GM21360 (cell line): ENCODE data around the gene ESPNL.

ENCODE experiments used
- ATAC-seq: cut with Tn5 transposase; IDR thresholded peaks from one replicate; pipeline ENCODE4 v1.9.1; 2021; ENCODE audit warnings: mild to moderate bottlenecking, moderate library complexity; ENCODE audit not compliant: unreplicated experiment

Gene ESPNL

DNA sequence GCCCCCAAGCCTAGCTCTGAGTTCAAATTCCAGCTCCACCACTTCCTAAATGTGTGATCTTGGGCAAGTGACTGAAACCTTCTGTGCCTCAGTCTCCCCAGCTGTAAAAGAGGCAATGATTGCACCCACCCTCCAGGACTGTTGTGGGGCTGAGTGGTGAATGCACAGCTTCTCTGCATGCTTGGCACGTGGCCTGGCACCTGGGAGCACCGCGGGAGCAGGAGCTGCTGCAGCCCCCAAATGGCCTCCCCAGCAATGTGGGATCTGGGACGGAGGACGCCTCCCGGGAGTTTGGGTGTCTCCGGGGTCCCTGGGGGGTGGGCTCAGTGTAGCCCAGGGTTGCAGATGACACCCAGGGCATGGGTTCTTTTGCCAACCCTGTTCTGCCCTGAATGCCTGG lies 39.9 kb downstream of the ESPNL start:
- ATAC-seq, result no peak

DNA sequence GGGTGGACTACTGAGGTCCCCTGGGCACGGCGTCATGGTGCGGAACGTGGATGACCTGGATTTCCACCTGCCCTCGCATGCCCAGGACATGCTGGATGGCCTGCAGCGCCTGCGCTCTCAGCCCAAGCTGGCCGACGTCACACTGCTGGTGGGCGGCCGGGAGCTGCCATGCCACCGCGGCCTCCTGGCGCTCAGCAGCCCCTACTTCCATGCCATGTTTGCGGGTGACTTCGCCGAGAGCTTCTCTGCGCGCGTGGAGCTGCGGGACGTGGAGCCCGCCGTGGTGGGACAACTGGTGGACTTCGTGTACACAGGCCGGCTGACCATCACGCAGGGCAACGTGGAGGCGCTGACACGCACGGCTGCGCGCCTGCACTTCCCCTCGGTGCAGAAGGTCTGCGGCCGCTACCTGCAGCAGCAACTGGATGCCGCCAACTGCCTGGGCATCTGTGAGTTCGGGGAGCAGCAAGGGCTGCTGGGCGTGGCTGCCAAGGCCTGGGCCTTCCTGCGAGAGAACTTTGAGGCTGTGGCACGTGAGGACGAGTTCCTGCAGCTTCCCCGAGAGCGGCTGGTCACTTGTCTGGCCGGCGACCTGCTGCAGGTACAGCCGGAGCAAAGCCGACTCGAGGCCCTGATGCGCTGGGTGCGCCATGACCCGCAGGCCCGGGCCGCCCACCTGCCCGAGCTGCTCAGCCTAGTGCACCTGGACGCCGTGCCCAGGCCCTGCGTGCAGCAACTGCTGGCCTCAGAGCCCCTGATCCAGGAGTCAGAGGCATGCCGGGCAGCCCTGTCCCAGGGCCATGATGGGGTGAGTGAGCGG lies 40.8 kb downstream of the ESPNL start:
- no peak for ATAC-seq

GRCh38 chr2:238141541-238142318 lies 41.6 kb downstream of the ESPNL start:
- ATAC-seq, result no peak

- no peak for ATAC-seq
These were observed 42.5 kb downstream of the ESPNL start for GRCh38 chr2:238142382-238143205.

DNA sequence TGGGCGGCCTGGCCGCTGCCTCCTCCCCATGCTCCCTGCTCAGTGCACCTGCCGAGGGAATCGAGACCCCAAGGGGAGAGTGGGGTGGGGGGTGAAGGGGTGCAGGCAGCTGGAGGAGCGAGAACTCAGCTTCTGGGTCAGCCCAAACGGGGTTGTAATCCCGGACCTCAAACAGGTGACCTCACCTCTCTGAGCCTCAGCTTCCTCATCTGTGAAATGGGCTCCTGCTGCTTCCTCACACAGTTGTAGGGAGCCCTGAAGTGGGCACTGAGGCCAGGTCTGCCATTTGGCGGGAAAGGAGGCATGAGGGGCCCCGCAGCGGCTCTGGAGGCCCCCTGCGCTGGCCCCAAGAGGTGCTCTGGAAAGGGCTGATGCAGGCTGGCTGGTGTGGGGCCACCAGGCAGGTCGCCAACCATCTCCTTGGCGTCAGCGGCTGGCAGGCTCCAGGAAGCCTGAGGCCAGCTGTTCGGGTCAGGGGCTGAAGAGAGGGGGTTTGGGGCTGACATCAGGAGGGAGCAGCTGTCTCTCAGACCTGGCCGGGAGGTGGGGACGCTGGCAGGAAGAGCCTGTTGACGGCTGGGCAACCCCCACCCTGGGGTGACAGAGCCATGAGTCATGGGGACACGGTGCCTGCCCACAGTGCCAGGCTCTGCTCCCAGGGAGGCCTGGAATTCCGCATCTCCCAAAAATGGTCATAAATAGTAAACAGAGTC lies 43.3 kb downstream of the ESPNL start:
- no peak for ATAC-seq

DNA sequence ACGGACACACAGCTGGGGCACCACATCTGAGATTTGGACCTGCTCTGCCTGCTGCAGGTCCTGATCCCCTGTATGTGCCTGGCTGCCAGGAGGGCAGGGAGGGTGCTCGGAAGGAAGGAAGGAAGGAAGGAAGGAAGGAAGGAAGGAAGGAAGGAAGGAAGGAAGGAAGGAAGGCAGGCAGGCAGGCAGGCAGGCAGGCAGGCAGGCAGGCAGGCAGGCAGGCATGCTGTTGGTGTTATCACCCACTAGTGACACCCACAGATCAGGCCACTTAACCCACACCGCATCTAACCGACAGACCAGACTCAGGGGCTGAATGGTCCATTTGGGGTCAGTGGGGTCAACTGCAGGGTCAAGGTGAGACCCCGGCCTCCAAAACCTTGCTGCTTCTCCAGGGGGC lies 44.1 kb downstream of the ESPNL start:
- no peak for ATAC-seq

- no peak for ATAC-seq
These were observed 44.9 kb downstream of the ESPNL start for GRCh38 chr2:238145046-238145445.

DNA sequence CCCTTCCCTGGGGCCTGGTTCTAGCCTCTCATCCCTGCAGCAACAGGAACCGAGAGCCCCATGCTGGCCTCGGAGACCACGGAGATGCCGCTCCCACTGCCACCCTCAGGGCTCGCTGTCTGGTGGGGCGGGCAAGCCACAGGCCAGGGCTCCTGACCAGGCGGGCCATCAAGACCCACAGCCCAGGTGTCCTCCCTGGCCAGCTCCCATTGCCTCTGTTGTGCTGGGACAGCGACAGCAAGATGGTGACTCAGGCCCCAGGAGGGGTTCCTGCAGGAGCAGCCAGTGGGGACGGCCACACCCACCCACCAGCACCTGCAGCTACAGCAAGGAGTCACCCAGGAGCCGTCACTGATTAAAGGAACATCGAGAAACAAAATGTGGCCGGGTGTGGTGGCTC lies 45.7 kb downstream of the ESPNL start:
- no peak for ATAC-seq

- no peak for ATAC-seq
These were observed 46.9 kb downstream of the ESPNL start for GRCh38 chr2:238146884-238147544.

GRCh38 chr2:238148981-238149380 lies 48.8 kb downstream of the ESPNL start:
- ATAC-seq, result no peak

GRCh38 chr2:238149841-238150572 lies 49.9 kb downstream of the ESPNL start:
- no peak for ATAC-seq

DNA sequence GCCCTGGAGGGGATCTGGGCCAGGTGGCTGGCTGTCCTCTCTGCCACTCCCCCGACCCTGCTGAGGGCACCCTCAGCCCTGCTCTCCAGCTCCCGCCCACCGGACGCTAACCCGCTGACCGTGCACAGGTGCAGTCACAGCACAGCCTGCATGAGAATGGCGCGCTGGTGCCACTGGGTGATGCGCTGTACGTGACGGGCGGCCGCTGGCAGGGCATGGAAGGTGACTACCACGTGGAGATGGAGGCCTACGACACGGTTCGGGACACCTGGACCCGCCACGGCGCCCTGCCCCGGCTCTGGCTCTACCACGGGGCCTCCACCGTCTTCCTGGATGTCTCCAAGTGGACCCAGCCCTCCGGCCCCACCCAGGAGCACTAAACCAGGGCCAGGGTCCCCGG lies 50.5 kb downstream of the ESPNL start:
- no peak for ATAC-seq

- ATAC-seq, result no peak
These were observed 51.1 kb downstream of the ESPNL start for GRCh38 chr2:238151205-238151604.

- ATAC-seq, result no peak
These were observed 51.6 kb downstream of the ESPNL start for GRCh38 chr2:238151628-238152235.

- ATAC-seq, result no peak
These were observed 52.9 kb downstream of the ESPNL start for GRCh38 chr2:238152771-238153688.

DNA sequence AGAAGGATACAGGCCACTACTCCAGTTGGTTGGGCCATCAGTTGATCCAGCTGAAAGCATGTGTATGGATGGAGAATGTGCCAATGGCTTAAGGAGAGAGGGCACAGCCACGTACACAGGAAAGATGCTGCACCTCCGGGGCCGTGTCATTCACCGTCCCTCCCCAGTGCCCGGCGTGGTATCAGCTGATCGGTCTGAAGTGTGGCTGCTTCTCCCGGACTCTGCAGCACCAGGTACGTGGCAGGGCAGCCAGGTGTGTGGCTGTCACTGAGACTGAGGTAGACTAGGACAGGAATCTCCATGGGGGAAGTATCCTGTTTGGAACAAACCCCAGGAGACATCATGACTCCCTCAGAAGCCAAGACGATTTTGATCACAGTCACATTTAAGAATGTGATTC lies 54.4 kb downstream of the ESPNL start:
- ATAC-seq, result no peak

DNA sequence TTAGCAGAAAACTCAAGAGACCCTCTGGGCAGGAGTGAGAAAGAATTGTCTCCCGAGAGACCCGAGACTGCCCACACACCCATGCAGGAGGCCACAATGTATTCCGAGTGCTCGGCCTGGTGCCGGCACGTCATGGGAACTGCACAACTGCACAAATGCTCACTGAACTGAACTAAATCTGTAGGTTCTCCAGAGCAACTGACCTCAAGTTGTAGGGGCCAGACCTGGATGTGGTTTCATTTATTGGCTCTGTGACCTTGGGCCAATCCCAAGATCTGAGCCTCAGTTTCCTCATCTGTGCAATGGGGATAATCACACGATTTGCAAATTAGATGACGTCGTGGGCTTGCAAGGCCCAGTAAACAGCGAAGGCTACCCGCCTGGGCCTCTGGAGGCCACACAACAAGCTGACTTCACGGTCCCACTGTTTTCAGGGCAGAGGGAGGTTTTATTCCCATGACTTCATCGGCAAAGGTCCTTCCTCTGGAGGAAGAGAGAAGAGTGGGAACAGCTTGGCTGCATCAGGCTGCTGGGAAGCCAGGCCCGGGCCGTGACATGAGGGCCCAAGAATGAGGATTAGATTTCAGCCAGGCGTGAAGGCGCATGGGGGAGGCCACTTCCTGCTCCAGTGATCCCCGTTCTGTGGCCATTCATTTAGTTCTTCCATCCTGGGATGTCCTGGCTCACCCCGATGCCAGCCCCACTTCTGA lies 55.1 kb downstream of the ESPNL start:
- ATAC-seq, result no peak
